NCI-H2196 treated with DMSO at 0.1 percent for 48 hours (cell line): ENCODE measurements around the gene SVEP1.
"Not testable (repeated sequence)": the region's sequence is repeated elsewhere in the genome, so short reads cannot be mapped to it uniquely, and the experiment has no call there.

ENCODE experiments used
- DNase-seq: peaks from one replicate; lab custom pipeline; 2025; ENCODE audit not compliant: unreplicated experiment; lab: John Stamatoyannopoulos, UW

Gene SVEP1

DNA sequence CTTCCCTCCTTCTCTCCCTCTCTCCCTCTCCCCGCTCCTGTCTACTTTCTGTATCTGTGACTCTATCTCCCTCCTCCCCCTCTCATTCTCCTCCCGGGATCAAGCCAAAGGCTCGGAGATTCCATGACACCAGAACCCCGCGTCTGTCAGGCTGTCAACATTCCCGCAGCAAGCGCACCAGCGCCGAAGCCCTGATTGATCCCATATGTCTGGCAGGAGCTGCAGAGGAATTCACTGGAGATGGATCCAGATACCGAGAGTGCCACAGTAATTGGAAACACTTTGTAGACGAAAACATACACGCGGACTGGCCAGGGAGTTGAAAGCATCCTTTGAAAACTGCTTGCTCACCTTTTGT is 300 bp upstream of the SVEP1 start:
- DNase-seq: no peak

DNA sequence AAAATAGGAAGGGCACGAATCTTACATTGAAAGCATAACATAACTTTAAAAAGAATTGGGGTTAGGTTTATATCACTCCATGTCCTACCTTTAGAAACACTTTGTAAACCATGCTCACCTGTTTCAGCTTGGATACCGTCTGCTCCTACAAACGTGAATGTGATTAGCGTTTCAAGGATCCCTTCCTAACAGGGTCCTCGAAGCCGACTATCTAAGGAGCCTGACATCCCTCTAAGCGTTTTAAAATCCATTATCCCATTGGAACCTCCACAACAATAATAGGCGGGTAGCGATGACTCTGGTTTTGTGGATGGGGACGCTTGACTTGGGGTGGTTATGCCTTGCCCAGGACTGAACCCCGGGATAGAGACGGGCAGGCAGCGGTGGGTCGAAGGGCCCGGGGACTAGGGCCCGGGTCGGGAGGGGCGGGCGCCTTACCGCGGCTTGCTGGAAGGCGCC is 937 bp downstream of the SVEP1 start:
- no peak for DNase-seq

DNA sequence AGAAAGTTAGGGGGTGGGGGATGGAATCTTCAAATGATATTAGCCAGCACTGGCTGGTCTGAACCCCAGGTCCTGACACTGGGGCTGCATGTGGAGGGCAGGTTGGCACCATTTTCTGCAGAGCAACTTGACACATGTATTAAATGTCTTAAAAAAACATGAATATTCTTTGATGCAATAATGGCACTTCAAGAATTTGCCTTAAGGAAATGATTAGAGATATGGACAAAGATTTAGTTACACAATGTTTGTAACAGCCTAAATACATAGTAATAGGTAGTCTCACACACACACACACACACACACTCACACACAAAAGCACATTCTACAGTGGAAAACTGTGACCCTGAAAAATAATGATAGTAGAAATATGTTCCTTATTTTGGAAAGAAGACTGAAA is 3.6 kb downstream of the SVEP1 start:
- no peak for DNase-seq

DNA sequence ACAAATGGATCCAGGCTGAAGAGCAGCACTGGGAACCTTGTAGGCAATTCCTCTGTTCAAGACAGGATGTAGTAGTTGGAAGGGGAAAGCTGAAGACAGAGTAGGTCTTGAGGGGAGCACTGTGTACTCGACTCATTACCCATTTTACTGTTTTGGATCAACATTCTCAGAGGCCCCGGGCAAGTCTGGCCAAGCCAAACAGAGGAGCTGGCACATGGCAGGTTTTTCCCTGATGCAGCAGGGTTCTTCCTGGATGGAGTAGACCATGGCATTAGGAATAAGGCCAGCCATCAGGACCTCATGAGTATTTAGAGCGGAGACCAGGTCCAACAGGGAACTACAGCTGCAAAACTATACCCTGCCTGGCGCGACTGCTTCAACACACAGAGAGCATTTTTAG is 4.4 kb downstream of the SVEP1 start:
- DNase-seq: no peak

DNA sequence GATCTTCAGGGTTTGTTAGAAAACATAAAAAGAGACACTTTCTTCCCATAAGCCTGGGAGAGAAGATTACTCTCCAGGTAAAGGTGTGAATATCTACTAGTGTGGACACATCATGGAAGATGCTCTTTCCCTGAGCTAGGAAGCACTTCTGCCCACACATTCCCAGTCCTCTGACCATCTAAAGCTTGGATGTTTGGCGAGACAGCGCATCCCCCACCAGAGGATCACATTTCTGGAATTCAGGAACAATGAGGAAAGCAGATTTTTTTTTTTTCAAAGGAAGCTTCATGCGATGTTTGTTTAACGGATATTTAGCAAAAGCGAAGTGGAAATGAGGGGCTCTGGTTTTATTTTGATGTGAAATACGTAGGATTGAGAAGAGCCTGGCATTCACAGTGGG is 6.2 kb downstream of the SVEP1 start:
- DNase-seq: no peak

DNA sequence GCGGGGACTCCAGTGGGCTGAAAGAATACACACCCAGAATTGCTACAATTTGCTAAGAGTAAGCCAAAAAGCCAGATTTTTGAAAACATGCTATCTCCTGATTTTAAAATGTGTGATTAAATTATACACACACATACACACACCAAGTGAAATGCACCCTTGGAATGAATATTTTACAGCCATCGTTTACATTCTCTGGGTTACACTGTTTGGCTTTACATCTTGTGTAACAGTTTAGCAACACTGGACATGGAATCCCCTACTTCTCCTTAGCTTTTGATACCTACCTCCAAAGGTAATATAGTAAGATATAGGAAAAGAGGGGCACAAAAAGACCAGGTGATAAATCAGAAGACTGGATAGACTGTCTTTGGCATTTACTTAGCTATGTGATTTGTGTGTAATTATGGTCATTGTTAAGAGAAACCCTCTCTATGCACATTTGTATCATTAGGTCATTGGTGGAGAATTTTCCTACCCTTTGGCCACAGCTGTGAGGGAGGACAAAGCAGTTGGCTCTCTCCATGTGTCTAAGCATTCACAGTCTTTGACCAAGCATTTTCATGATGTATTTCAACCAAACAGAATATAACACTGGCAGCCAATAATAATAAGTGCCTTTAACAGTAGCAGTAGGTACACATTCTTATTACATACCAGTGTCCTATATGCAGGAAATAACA is 7.6 kb downstream of the SVEP1 start:
- no peak for DNase-seq

DNA sequence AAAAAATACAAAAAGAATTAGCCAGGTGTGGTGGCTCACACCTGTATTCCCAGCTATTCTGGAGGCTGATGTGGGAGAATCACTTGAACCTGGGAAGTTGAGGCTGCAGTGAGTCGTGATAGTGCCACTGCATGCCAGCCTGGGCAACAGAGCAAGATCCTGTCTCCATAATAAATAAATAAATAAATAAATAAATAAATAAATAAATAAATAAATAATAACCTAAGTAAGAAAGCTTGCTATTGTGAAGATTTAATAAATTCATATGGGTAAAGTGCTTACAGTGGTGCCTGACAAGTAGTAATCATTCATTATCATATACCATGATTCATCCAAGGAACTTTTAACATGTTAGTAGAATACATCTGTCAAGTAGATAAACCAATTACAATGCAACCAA is 13.4 kb downstream of the SVEP1 start:
- no peak for DNase-seq

DNA sequence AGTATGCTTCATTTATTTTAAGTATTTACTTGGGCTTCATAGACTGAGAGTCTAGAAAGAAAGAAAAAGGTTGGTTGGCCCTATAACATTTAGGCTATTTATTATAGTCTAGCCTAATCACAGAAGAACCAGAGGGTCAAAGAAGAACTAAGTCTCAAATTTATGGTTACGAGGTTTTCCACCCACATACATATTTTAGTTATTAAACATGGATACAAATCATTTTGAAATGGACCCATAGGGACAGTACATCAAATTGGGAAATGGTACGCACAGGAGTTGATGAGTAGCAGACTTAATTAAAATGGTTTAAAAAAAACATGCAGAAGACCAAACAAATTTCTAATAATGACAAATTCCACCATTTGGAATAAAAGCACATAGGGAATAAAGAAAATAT is 17.7 kb downstream of the SVEP1 start:
- no peak for DNase-seq

DNA sequence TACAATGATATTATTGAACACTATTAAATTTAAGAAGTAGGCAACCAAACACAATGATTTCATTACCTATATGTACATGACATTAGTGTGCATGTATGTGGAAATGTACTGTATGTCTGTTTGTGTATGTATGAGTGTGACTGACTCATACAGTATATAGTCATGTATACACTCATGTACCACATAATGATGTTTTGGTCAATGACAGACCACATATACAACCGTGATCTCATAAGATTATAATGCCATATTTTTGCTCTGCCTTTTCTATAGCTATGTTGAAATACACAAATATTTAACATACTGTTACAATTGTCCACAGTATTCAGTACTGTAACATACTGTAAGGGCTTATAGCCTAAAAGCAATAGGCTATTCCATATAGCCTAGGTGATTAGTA is 19.7 kb downstream of the SVEP1 start:
- DNase-seq: no peak

DNA sequence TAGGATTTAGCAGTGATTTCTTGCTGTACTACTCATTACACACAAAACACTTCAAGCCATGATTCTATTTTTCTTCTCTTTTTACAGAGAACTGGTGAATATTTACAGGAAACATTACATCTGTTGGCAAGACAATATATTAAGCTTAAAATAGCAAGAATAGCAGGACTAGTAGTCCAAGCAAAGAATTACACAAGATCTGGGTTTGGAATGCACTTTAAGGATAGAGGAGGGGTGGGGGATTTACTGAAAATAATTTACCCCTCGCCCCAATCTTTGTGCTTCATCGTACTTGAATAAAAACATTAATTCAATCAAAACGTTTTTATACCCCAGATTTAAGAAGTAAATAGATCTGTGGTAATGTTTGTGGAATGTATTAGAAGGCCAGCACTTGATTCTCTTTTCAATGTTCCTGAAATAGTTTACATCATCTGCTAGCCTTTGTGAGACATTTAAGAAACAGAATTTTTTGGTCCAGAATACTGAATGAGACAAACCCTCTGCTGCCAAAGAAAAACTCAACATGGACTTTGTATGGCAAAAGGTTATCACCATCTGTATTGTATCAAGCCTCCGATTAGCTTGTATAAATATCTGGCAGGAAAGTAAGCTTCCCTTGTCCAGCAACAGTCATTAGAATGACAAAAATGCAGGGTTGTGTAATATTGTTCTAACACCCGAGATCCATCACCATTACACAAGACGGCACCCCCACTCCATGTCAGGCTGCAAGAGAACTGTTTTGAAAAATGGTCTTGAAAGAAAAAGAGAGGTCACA is 23.8 kb downstream of the SVEP1 start:
- no peak for DNase-seq

DNA sequence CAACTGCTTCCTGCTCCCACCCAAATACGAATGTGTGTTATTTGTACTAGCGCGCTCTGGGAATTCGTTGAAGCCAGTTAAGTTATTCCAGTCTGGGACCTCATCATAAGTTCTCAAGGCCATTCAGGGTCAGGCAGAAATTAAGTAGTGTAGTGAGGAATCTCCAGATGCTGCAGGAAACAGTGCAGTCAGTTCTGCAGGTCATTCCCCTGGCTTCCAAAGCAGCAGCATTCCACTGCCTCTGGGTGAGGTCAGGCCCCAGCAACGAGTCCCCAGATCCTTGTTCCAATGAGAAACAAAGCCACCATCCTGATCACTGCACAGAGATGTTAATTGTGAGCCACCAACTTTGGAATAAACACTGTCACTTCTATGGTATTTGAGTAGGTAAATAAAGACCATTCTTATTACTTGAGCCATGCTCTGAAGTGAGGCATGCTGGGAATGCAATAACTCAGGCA is 33.1 kb downstream of the SVEP1 start:
- DNase-seq: no peak

DNA sequence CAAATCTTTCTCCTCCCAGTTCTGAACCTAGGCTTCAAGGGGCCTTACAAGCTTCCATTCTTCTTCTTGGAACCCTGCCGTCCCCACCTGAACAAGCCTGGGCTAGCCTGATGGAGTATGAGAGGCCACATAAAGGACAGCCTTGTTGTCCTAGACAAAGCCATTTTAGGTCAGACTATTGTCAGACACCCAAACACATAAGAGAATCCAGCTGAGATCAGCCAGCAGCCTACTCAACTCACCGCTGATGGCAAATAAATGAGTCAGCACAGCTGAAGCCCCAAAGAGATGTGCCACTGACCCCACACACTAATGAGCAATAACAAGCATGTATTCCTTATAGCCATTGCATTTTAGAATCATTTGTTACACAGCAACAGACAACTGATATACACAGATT is 33.8 kb downstream of the SVEP1 start:
- DNase-seq: no peak

DNA sequence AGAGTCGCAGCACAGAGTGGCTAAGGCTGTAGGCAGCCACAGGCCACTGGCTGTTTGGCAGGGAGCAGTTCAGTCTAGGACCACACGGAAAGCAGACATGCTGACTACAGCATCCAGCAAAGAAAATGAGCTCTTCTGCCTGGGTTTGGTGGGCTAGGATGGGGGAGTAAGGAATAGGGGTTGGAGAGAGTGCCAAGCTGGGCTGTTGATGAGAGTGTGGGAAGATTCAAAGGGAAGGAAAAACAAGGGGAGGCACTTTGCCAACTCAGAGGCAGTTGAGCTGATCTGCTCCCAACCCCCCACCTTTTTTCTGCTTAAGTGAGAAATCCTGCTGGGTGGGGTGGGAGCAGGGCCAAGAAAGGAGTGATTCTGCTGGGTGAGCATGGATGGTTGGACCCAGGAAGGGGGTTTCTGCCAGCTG is 35.9 kb downstream of the SVEP1 start:
- DNase-seq: no peak

DNA sequence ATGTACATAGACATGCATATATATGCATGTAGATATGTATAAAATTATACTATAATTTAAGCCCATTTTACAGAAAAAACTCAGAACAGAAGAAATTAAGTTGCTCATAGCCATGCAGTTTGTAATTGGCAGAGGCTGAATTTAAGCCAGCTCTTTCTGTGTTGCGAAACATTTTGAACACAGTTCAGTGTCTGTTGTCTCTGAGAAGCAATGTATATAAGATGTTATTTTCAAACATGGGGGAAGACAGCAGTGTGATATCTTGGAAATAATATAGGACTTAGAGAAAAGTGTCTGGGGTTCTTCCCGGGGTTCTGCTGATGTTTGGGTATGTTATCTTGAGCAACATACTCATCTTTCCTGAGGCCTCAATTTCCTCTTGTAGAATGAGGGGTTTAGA is 37.6 kb downstream of the SVEP1 start:
- DNase-seq: no peak

DNA sequence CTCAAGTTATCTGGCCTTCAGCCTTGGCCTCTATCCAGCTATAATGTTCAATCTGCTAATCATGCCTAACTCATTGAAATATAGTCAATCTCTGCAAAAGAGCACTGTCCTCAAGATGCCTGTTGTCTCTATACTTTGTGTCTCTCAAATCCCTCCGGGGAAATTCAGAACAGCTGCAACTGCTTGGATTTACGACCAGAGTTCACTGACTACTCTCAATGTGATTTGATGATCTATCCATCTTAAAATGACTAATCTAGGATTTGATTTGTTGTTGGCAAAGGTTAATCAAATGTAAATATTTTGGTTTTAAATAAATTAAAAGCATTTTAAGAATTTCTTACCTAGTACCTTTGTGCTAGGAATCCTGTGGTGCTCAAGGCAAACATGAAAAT is 40.9 kb downstream of the SVEP1 start:
- DNase-seq: no peak

DNA sequence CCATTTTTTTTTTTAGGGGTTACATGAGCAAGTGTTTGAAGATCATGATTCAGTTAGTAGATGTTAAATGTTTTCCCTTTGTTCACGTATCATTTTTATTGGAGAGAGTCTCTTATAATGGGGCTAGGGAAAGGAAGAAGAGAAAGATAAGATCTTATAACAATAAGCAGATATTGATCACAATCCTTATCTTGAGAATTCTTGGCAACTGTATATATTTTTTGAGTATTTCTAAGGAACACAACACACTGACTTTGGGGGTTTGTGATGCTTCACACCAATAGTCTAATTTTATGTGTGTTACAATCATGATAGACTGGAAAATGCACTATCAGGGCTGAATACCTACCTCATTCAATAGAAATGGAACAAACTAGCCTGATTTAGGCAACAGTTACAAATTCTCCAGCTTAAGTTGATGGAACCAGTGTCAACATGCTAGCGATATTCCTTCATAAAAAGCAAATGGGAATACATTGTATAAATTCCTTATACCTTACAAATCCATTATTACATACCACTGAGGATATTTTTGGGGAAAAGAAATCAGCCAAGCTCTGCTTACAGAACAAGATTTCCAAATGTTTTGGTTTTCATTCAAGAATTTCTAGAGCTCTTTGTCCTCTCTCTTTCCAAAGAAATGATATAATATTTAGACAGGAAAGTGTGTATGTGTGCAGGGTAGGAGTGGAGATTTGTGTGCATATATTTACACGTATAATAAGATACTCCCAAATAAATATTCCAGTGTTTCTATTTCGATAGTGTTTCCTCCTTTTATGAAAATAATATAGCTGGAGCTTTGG is 41.5 kb downstream of the SVEP1 start:
- DNase-seq: no peak

DNA sequence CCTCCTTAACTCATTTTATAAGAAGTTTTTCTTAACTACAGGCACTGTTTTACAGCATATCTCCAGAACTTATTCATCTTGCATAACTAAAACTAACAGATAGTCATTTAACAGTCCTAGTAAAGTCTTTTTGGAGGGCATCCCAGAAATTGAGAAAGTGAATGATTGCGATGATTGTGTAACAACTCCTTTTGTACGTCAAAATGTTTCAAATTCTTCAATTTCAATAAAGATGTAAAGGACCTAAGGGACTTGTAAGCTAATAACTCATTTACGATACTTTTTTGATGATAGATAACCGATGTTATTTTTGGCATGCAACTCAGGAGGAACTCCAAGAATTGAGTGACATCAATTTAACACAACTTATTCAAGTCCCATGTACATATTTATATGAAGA is 42.7 kb downstream of the SVEP1 start:
- DNase-seq: no peak

DNA sequence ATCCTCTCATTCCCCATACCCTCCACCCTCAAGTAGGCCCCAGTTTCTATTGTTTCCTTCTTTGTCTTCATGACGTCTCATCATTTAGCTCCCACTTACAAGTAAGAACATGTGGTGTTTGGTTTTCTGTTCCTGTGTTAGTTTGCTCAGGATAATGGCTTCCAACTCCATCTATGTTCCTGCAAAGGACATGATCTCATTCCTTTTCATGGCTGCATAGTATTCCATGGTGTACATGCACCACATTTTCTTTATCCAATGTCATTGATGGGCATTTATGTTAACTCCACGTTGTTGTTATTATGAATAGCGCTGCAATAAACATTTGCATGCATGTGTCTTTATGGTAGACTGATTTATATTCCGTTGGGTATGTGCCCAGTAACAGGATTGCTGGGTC is 45.4 kb downstream of the SVEP1 start:
- not testable (repeated sequence) for DNase-seq

DNA sequence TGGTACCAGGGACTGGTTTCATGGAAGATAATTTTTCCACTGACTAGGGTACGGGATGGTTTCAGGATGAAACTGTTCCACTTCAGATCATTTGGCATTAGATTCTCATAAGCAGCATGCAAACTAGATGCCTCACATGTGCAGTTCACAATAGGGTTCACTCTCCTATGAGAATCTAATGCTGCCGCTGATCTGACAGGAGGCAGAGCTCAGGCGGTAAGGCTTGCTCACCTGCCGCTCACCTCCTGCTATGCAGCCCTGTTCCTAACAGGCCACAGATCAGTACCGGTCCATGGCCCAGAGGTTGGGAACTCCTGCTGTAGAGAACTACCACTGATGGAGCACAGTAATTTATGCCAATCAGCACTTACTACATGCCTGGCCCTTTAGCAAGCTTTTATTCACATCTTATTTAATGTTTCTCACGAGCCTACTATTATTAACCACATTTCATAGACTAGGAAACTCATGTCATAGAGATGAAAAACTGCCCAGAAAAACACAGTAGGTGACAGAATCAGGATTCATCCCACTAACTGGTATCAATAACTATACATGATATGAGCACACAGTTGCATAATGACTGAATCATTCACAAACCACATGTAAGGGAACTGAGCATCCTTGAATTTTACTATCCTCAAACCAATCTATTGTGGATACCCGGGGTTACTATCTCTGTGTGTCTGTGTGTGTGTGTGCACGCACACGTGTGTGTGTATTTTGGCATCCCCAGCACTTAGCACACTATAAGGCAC is 46.5 kb downstream of the SVEP1 start:
- DNase-seq: no peak

DNA sequence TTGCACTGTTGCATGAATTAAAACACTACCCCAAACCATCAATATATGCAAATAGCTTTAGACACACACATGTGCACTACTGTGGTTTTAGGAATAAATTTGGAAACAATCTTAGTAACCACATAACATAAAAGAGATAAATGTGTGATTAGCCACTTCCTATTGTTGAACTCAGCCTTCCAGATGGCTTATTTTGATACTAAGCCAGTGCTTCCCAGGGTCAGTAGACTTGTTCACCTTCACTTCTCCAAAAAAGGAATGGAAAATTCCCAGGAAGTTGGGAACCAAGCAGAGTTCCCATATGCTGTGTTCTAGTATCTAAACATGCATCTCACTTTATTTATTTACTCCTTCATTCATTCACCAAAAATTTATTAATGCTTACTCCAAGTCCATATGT is 47.8 kb downstream of the SVEP1 start:
- no peak for DNase-seq

DNA sequence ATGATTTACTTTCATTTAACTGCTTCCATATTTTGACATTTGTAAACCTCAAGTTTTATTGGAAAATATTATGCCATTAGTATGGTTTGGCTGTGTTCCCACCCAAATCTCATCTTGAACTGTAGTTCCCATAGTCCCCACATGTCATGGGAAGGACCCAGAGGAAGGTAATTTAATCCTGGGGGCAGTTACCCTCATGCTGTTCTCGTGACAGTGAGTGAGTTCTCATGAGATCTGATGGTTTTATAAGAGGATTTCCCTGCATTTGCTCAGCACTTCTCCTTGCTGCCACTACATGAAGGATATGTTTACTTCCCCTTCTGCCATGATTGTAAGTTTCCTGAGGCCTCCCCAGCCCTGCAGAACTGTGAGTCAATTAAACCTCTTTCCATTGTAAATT is 48.3 kb downstream of the SVEP1 start:
- not testable (repeated sequence) for DNase-seq
